GM19025 (cell line): ENCODE results near the gene IL6.
"Not testable (repeated sequence)": the region's sequence is repeated elsewhere in the genome, so short reads cannot be mapped to it uniquely, and the experiment has no call there.

ENCODE experiments used
- ATAC-seq: cut with Tn5 transposase; IDR thresholded peaks from one replicate; pipeline ENCODE4 v1.9.1; 2021; ENCODE audit warnings: mild to moderate bottlenecking, low read depth, moderate library complexity; ENCODE audit not compliant: unreplicated experiment

The IL6 gene

GRCh38 chr7:22772885-22773284 lies 45.9 kb downstream of the IL6 start:
- no peak for ATAC-seq

GRCh38 chr7:22776964-22777363 lies 50.0 kb downstream of the IL6 start:
- ATAC-seq = no peak

- not testable (repeated sequence) for ATAC-seq
These were observed 52.8 kb downstream of the IL6 start for GRCh38 chr7:22779730-22780323.

GRCh38 chr7:22781230-22781711 lies 54.3 kb downstream of the IL6 start:
- no peak for ATAC-seq
